ENCODE data around the gene SLC35B3.

DNA sequence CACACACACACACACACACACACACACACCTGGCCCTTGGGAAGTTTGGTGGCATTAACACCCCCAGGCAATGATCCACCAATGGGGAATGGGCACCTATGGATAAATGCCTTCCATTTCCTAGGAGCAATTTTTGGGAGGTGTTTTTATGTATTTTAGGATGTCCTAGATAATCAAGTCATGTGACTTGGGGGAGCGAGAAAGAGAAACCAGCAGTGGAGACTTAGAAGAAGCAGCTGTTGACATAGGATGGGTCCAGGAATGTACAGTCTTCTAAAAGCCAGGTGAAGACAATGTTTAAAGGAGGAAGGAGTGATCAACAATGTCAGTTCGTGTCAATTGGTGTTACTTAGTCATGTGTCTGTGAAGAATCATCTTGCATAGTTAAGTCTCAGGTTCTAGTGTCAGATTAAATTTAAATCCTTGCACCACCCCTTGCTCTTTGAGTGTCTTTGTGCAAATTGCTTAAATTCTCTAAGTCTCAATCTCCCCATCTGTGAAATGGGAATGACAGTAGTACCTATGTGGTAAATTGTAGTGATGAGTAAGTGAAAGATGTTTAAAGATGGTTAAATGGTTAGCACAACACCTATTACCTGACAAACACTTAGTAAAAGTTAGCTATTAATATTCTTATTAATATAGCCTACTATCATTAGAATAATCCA lies 4.4 kb upstream of the SLC35B3 start:
- TF ChIP-seq EZH2 (IDR thresholded peaks at IDR 0.05; ENCODE audit: insufficient read depth, poor library complexity, severe bottlenecking), result no peak
- no peak for TF ChIP-seq EZH2phosphoT487 (IDR thresholded peaks at IDR 0.05; ENCODE audit: insufficient read depth, low read depth)

Measured in GM23248 (cell line).